ENCODE results near the gene NCAM2. TPM values are rescaled to one million over a fixed set of nuclear protein-coding genes. Genes with fewer than 3 reads are reported as not detected.

Gene NCAM2
- polyA plus RNA-seq, 1 experiment: 0.83 TPM

GRCh38 chr21:21052672-21053071 is 54.5 kb downstream of the NCAM2 start:
- no peak for TF ChIP-seq CTCF (IDR thresholded peaks at IDR 0.05; ENCODE audit: insufficient read depth, low read depth, low read length)
- no peak for DNase-seq (ENCODE audit: low read depth)
- ChIA-PET POLR2A (no interaction called here), CTCF (no interaction called here)
- H3K27me3 ChIP-seq (ENCODE audit: control insufficient read depth, insufficient read depth, low read length): no peaks in the 10 kb centered on the region
- no peaks in the 10 kb centered on the region for H3K36me3 ChIP-seq (ENCODE audit: control insufficient read depth, insufficient read depth, low read length)
- H3K4me3 ChIP-seq (ENCODE audit: low read depth, low read length): no peak overlapping the region

DNA sequence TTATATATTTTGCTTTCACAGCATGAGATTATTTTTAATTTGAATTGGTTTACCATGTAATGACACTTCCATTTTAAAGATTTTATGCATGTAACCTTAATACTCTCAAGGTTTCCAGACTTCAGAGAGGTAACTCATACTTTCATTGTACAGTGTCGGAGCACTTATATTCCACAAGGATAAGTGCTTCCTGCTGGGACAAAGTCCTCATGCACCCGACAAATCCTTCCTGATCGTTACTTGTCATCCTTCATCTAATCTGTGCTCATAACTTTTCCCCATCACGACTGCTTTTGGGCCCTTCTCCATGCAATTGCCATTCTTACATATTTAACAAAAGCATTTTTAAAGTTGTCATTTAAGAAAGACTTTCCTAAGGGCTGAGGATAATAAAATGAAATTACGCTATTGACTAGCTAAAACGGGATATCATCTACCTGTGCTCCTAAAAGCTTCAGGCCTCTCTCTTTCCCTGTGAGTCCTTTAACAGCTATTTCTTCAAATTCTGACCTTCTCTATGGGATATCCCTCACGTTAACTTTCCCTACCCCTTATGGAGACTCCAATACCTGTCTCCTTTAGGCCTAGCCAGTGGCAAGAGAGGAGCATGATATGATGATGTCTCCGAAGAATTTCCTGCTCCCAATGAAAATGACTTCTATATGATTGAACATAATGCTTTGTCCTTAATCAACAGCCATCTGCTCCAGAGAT is 59.3 kb downstream of the NCAM2 start:
- TF ChIP-seq CTCF (IDR thresholded peaks at IDR 0.05; ENCODE audit: insufficient read depth, low read depth, low read length): no peak
- Histone ChIP-seq H3K36me3 (ENCODE audit: control insufficient read depth, insufficient read depth, low read length) (no peaks in the 10 kb centered on the region), H3K27me3 (ENCODE audit: control insufficient read depth, insufficient read depth, low read length) (no peaks in the 10 kb centered on the region), H3K4me3 (ENCODE audit: low read depth, low read length) (no peak overlapping the region)
- no peak for DNase-seq (ENCODE audit: low read depth)
- POLR2A ChIA-PET: no interaction called here
- CTCF ChIA-PET: no interaction called here

DNA sequence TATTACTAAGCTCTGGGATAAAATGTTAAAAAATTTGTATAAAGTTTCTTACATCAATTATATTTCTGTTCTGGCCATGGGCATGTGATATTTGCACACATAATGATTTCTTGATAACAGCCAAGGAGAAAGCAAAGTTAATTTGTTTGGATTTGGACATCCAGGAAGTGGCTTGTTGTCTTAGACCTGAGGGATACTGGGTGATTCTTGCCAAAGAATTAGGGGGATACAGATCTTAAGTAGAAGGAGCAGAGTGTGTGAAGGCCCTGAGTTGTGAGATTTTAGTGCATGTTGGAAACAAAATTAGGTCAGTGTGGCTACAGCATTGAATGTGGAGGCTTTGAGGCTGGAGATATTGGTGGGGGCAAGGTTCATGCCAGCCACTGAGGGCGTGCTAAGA is 65.6 kb downstream of the NCAM2 start:
- Histone ChIP-seq H3K27me3 (ENCODE audit: control insufficient read depth, insufficient read depth, low read length) (no peaks in the 10 kb centered on the region), H3K36me3 (ENCODE audit: control insufficient read depth, insufficient read depth, low read length) (no peaks in the 10 kb centered on the region), H3K4me3 (ENCODE audit: low read depth, low read length) (no peak overlapping the region)
- TF ChIP-seq CTCF (IDR thresholded peaks at IDR 0.05; ENCODE audit: insufficient read depth, low read depth, low read length): no peak
- CTCF ChIA-PET: no interaction called here
- no peak for DNase-seq (ENCODE audit: low read depth)
- POLR2A ChIA-PET: no interaction called here

DNA sequence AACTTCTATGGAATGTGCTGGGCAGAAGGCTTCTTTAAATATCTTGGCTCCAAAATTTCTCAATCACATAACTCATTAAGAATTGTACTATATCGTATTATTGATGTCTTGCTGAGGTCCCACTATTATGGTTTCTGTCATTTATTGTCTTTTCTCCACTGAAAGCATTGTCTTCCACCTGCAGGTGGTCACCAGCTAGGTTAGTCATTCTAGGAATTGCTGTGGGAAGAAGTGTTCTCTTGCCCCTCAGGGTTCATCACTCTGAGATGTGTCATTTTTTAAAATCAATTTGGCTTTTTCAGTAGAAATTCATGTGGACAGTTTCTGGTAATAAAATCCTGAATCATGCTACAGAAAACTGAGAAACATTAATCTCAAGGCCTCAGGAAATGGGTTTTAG is 66.1 kb downstream of the NCAM2 start:
- Histone ChIP-seq H3K36me3 (ENCODE audit: control insufficient read depth, insufficient read depth, low read length) (no peaks in the 10 kb centered on the region), H3K27me3 (ENCODE audit: control insufficient read depth, insufficient read depth, low read length) (no peaks in the 10 kb centered on the region), H3K4me3 (ENCODE audit: low read depth, low read length) (no peak overlapping the region)
- no peak for DNase-seq (ENCODE audit: low read depth)
- TF ChIP-seq CTCF (IDR thresholded peaks at IDR 0.05; ENCODE audit: insufficient read depth, low read depth, low read length): no peak
- POLR2A ChIA-PET: no interaction called here
- CTCF ChIA-PET: no interaction called here

GRCh38 chr21:21067375-21067774 is 69.2 kb downstream of the NCAM2 start:
- Histone ChIP-seq H3K4me3 (ENCODE audit: low read depth, low read length) (no peak overlapping the region), H3K27me3 (ENCODE audit: control insufficient read depth, insufficient read depth, low read length) (no peaks in the 10 kb centered on the region), H3K36me3 (ENCODE audit: control insufficient read depth, insufficient read depth, low read length) (no peaks in the 10 kb centered on the region)
- no peak for TF ChIP-seq CTCF (IDR thresholded peaks at IDR 0.05; ENCODE audit: insufficient read depth, low read depth, low read length)
- ChIA-PET CTCF (no interaction called here), POLR2A (no interaction called here)
- no peak for DNase-seq (ENCODE audit: low read depth)
